HG02973 (cell line): ENCODE results near the gene ENKD1.
"Not testable (repeated sequence)": the region's sequence is repeated elsewhere in the genome, so short reads cannot be mapped to it uniquely, and the experiment has no call there.

Source experiments
- ATAC-seq: cut with Tn5 transposase; IDR thresholded peaks from one replicate; pipeline ENCODE4 v1.9.1; 2021; ENCODE audit warnings: moderate library complexity; ENCODE audit not compliant: unreplicated experiment

The ENKD1 gene

GRCh38 chr16:67666559-67667452, at the start of gene ENKD1, which contains the start of gene C16orf86:
Gene ENKD1, minus strand, starts transcription at chr16:67666750. Its CDS starts 308 bp downstream, at chr16:67666442.
Gene C16orf86, plus strand, starts transcription at chr16:67666814. Its CDS starts 157 bp downstream, at chr16:67666971.
- ATAC-seq: peak; percentile 47

- ATAC-seq: no peak
These were observed 49.5 kb upstream of the ENKD1 start for GRCh38 chr16:67716097-67716496.

GRCh38 chr16:67714522-67714921, 48.0 kb upstream of the ENKD1 start:
- ATAC-seq: no peak

GRCh38 chr16:67713647-67714273, 47.2 kb upstream of the ENKD1 start:
- ATAC-seq: no peak

- ATAC-seq: no peak
These were observed 44.1 kb upstream of the ENKD1 start for GRCh38 chr16:67710607-67711006.

GRCh38 chr16:67709050-67709449, 42.5 kb upstream of the ENKD1 start:
- ATAC-seq: no peak

GRCh38 chr16:67708368-67708771, 41.8 kb upstream of the ENKD1 start:
- ATAC-seq: no peak

- no peak for ATAC-seq
These were observed 41.2 kb upstream of the ENKD1 start for GRCh38 chr16:67707790-67708189.

- no peak for ATAC-seq
These were observed 40.7 kb upstream of the ENKD1 start for GRCh38 chr16:67707210-67707609.

- no peak for ATAC-seq
These were observed 37.6 kb upstream of the ENKD1 start for GRCh38 chr16:67704110-67704509.

GRCh38 chr16:67703626-67704025, 37.1 kb upstream of the ENKD1 start:
- ATAC-seq: no peak

- no peak for ATAC-seq
These were observed 35.6 kb upstream of the ENKD1 start for GRCh38 chr16:67702130-67702529.

GRCh38 chr16:67701420-67701819, 34.9 kb upstream of the ENKD1 start:
- ATAC-seq: no peak

GRCh38 chr16:67699265-67699664, 32.7 kb upstream of the ENKD1 start:
- no peak for ATAC-seq

- ATAC-seq: no peak
These were observed 31.1 kb upstream of the ENKD1 start for GRCh38 chr16:67697422-67698185.

GRCh38 chr16:67694611-67695010, 28.1 kb upstream of the ENKD1 start:
- no peak for ATAC-seq

GRCh38 chr16:67693517-67694285, 27.2 kb upstream of the ENKD1 start:
- not testable (repeated sequence) for ATAC-seq

- no peak for ATAC-seq
These were observed 19.0 kb upstream of the ENKD1 start for GRCh38 chr16:67685388-67686112.

- ATAC-seq: no peak
These were observed 17.2 kb upstream of the ENKD1 start for GRCh38 chr16:67683767-67684166.
